SK-N-SH (cell line): ENCODE results near the gene HINFP. TPM values are rescaled to one million over a fixed set of nuclear protein-coding genes. Genes with fewer than 3 reads are reported as not detected.

Experiments
- CTCF ChIA-PET: fragments of 300-600, 350-600 bp; formaldehyde crosslinking; extraction: SDS; loops from one replicate; lab custom pipeline; 2021; lab: Yijun Ruan, JAX
- POLR2A ChIA-PET: fragments of 350-600 bp; sonication (Branson Sonifier 250); formaldehyde crosslinking; extraction: SDS; loops from one replicate; lab custom pipeline; 2020; ENCODE audit warnings: antibody characterized with exemption, inconsistent platforms; lab: Yijun Ruan, JAX
- DNase-seq: peaks from one replicate; pipeline ENCODE4 v3.0.0; 2012
- H2AFZ ChIP-seq: fragments of 200-600 bp; sonication (generic); 2 replicates; pipeline ENCODE4 v1.8.1; 2016; ENCODE audit warnings: antibody characterized with exemption, mild to moderate bottlenecking, low read depth
- H3F3A ChIP-seq: fragments of 200-600 bp; sonication (generic); replicated peaks from 2 replicates; pipeline ENCODE3; 2016; ENCODE audit warnings: antibody characterized with exemption, mild to moderate bottlenecking; ENCODE audit not compliant: insufficient read depth
- H3K27ac ChIP-seq, 2 experiments: fragments of 200-500 bp in 1 of 2; fragments of 200-600 bp in 1 of 2; sonication (Bioruptor generic) in 1 of 2; sonication (generic), shearing (Covaris generic) in 1 of 2; 2 replicates each; pipeline versions ENCODE4 v1.5.1 to v1.6.1; 2014 to 2016; ENCODE audit warnings: low read depth in 2 of 2, inconsistent platforms in 1 of 2, low read length in 1 of 2, mild to moderate bottlenecking in 1 of 2, mixed read lengths in 1 of 2
- H3K27me3 ChIP-seq: fragments of 200-600 bp; sonication (generic), shearing (Covaris generic); 2 replicates; pipeline ENCODE4 v1.6.1; 2016; ENCODE audit warnings: mixed run types; ENCODE audit not compliant: insufficient read depth
- H3K36me3 ChIP-seq, 2 experiments: fragments of 200-500 bp in 1 of 2; fragments of 200-600 bp in 1 of 2; sonication (Bioruptor generic) in 1 of 2; sonication (generic) in 1 of 2; replicated peaks in 1 of 2; 2 replicates each; pipeline versions ENCODE3 to v1.5.1; 2014 to 2016; ENCODE audit warnings: low read length in 1 of 2, mild to moderate bottlenecking in 1 of 2; ENCODE audit not compliant: insufficient read depth in 2 of 2, control insufficient read depth in 1 of 2
- H3K4me1 ChIP-seq, 2 experiments: fragments of 200-500 bp in 1 of 2; fragments of 200-600 bp in 1 of 2; sonication (Bioruptor generic) in 1 of 2; sonication (generic), shearing (Covaris generic) in 1 of 2; 2 replicates each; pipeline versions ENCODE4 v1.5.1 to v1.6.1; 2014 to 2016; ENCODE audit warnings: low read depth in 1 of 2, low read length in 1 of 2, mixed run types in 1 of 2; ENCODE audit not compliant: insufficient read depth in 2 of 2, control insufficient read depth in 1 of 2
- H3K4me2 ChIP-seq: fragments of 200-600 bp; sonication (generic), shearing (Covaris generic); 2 replicates; pipeline ENCODE4 v1.6.1; 2017; ENCODE audit warnings: mixed run types
- H3K4me3 ChIP-seq, 2 experiments: fragments of 200-500 bp in 1 of 2; fragments of 200-600 bp in 1 of 2; sonication (Bioruptor generic) in 1 of 2; sonication (generic), shearing (Covaris generic) in 1 of 2; 2 replicates each; pipeline versions ENCODE4 v1.5.1 to v1.8.1; 2014 to 2016; ENCODE audit warnings: low read depth in 2 of 2, inconsistent platforms in 1 of 2, low read length in 1 of 2, mild to moderate bottlenecking in 1 of 2, mixed read lengths in 1 of 2, moderate library complexity in 1 of 2
- H3K79me2 ChIP-seq: fragments of 200-600 bp; sonication (generic); 2 replicates; pipeline ENCODE4 v1.8.1; 2017; ENCODE audit warnings: mild to moderate bottlenecking; ENCODE audit not compliant: insufficient read depth
- H3K9ac ChIP-seq: fragments of 200-600 bp; sonication (generic); 2 replicates; pipeline ENCODE4 v1.6.1; 2017; ENCODE audit warnings: mixed run types
- H3K9me2 ChIP-seq: fragments of 200-600 bp; sonication (generic); 2 replicates; pipeline ENCODE4 v1.6.1; 2017; ENCODE audit warnings: mixed run types
- H3K9me3 ChIP-seq: fragments of 200-600 bp; sonication (generic); 2 replicates; pipeline ENCODE4 v1.6.1; 2017; ENCODE audit warnings: mixed run types, mild to moderate bottlenecking, moderate library complexity
- H4K20me1 ChIP-seq: fragments of 200-600 bp; sonication (generic); 2 replicates; pipeline ENCODE4 v1.6.1; 2017; ENCODE audit warnings: mild to moderate bottlenecking, mixed run types; ENCODE audit not compliant: insufficient read depth
- CHD2 ChIP-seq: fragments of 150-350 bp; IDR thresholded peaks from 2 replicates; pipeline ENCODE4 v1.6.1; 2018; ENCODE audit warnings: low read length; ENCODE audit not compliant: partially characterized antibody
- ELF1 ChIP-seq: IDR thresholded peaks from 2 replicates; pipeline ENCODE4 v1.4.0; 2012
- EZH2phosphoT487 ChIP-seq: fragments of 200-600 bp; sonication (generic); IDR thresholded peaks from 2 replicates; pipeline ENCODE4 v1.6.1; 2017; ENCODE audit warnings: low read depth, mixed run types, mild to moderate bottlenecking, antibody characterized with exemption, moderate library complexity, borderline replicate concordance
- FOXM1 ChIP-seq: IDR thresholded peaks from 2 replicates; pipeline ENCODE4 v1.4.0; 2012; ENCODE audit warnings: low read depth, mild to moderate bottlenecking
- MEF2A ChIP-seq: IDR thresholded peaks from 2 replicates; pipeline ENCODE4 v1.4.0; 2012; ENCODE audit warnings: low read depth, borderline replicate concordance
- MXI1 ChIP-seq: IDR thresholded peaks from 2 replicates; pipeline ENCODE4 v1.6.1; 2012; ENCODE audit warnings: mild to moderate bottlenecking, low read depth, low read length, improper control_type of control experiment
- RAD21 ChIP-seq: IDR thresholded peaks from 2 replicates; pipeline ENCODE4 v1.6.1; 2012; ENCODE audit warnings: mild to moderate bottlenecking, low read length
- SMC3 ChIP-seq: IDR thresholded peaks from 2 replicates; pipeline ENCODE4 v1.6.1; 2012; ENCODE audit warnings: low read depth, low read length, improper control_type of control experiment
- TEAD4 ChIP-seq: IDR thresholded peaks from 2 replicates; pipeline ENCODE4 v1.4.0; 2012; ENCODE audit warnings: mild to moderate bottlenecking, borderline replicate concordance; ENCODE audit not compliant: insufficient read depth
- USF2 ChIP-seq: fragments of 150-350 bp; IDR thresholded peaks from 2 replicates; pipeline ENCODE4 v1.6.1; 2017; ENCODE audit warnings: antibody characterized with exemption, low read length, low read depth, borderline replicate concordance
- WGBS: methylation state at CpG from one replicate; pipeline ENCODE4 v1.1.6; 2017; ENCODE audit warnings: low lambda C conversion rate; 5-methylcytosine and 5-hydroxymethylcytosine counted together
- polyA plus RNA-seq, 3 experiments: library from polyadenylated mRNA; depleted of rRNA; stranded (reverse); fragments of >200 nt; gene quantifications; 2 replicates each; pipeline ENCODE4 v1.2.3, GENCODE V29; 2012
- TF ChIP-seq, protein P1 (sequence below): IDR thresholded peaks from 2 replicates; pipeline ENCODE4 v1.4.0; 2012; ENCODE audit warnings: low read depth, borderline replicate concordance
- TF ChIP-seq, protein P2 (sequence below): fragments of 200-600 bp; sonication (generic); IDR thresholded peaks from 2 replicates; pipeline ENCODE4 v1.6.1; 2017; ENCODE audit warnings: antibody characterized with exemption, mild to moderate bottlenecking, moderate library complexity
- TF ChIP-seq, protein P3 (sequence below): IDR thresholded peaks from 2 replicates; pipeline ENCODE4 v1.6.1; 2012; ENCODE audit warnings: mild to moderate bottlenecking, low read depth, low read length, moderate library complexity

HINFP gene
- polyA plus RNA-seq, 1 of the 3 experiments (the other 2 are of a cell fraction) = 21.8 TPM

DNA sequence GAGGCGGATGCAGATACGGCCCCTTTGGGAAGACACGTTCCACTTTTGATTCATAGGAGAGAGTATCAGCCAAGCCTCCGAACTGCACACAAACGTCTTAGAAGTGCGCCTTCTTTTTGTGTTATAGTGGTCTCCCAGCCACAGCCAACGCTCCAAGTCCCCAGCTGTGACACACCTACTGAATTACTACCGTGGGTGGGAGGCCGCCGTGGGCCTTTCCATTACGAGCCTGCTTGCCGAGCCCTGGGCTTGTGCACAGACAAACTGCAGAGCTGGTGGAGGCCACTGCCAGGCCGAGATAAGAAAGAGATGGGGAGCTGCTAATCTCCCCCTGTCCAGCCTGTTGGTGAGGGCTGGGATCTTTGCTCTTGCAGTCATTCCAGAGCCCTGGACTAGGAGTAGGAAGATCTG lies 35.9 kb upstream of the HINFP start (continued):
- TF ChIP-seq USF2 = no peak
- TF ChIP-seq CHD2 = no peak
- TF ChIP-seq MXI1 = no peak
- TF ChIP-seq MEF2A = no peak
- TF ChIP-seq FOXM1 = no peak
- no peak for TF ChIP-seq SMC3

DNA sequence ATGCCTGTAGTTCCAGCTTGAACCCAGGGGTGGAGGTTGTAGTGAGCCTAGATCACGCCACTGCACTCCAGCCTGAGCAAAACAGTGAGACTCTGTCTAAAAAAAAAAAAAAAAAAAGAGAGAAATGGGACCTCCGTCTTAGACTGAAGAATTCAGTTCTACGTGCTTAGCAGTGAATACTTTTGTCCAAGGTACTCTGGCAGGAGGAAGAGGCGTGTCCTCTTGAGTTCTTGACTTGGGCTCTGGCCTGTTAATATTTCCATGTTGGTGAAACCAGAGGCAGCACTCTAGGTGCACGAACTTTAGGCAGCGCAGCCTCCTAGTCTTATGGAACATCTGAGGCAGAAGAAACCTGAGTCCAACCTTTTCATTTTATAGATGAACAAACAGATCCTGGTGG lies 34.3 kb upstream of the HINFP start:
- ChIA-PET CTCF (interaction anchor here (2.4 kb wide), 1 partner anchor 16 kb away, joined by 6 read pairs; no protein-coding TSS in a partner anchor), POLR2A (interaction anchor here (2.8 to 3.1 kb wide), 2 partner anchors 19 to 20 kb away, joined by 10 to 13 read pairs; partner anchors contain the start of genes C2CD2L and VPS11)
- Histone ChIP-seq H3K27me3 (no peaks in the 10 kb centered on the region), H3K4me3 (no peak overlapping the region), H3K27ac (no peak overlapping the region), H3K4me2 (no peak overlapping the region), H3K9me2 (no peaks in the 10 kb centered on the region), H2AFZ (no peak overlapping the region), H3K4me1 (peaks cover 14 to 16% of the 10 kb centered on the region in 2 experiments; a peak in 2 of 4 replicates), H3K9ac (no peak overlapping the region), H3K9me3 (no peaks in the 10 kb centered on the region), H3K79me2 (peaks cover 28% of the 10 kb centered on the region), H3K36me3 (peaks cover 19 to 30% of the 10 kb centered on the region in 2 experiments), H3F3A (peaks cover 33% of the 10 kb centered on the region), H4K20me1 (peaks cover 8% of the 10 kb centered on the region; the same call in 1 of the 2 replicates)
- TF ChIP-seq, protein P1, sequence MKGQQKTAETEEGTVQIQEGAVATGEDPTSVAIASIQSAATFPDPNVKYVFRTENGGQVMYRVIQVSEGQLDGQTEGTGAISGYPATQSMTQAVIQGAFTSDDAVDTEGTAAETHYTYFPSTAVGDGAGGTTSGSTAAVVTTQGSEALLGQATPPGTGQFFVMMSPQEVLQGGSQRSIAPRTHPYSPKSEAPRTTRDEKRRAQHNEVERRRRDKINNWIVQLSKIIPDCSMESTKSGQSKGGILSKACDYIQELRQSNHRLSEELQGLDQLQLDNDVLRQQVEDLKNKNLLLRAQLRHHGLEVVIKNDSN = no peak
- TF ChIP-seq TEAD4 (no peak), EZH2phosphoT487 (no peak), ELF1 (no peak)
- TF ChIP-seq, protein P2, sequence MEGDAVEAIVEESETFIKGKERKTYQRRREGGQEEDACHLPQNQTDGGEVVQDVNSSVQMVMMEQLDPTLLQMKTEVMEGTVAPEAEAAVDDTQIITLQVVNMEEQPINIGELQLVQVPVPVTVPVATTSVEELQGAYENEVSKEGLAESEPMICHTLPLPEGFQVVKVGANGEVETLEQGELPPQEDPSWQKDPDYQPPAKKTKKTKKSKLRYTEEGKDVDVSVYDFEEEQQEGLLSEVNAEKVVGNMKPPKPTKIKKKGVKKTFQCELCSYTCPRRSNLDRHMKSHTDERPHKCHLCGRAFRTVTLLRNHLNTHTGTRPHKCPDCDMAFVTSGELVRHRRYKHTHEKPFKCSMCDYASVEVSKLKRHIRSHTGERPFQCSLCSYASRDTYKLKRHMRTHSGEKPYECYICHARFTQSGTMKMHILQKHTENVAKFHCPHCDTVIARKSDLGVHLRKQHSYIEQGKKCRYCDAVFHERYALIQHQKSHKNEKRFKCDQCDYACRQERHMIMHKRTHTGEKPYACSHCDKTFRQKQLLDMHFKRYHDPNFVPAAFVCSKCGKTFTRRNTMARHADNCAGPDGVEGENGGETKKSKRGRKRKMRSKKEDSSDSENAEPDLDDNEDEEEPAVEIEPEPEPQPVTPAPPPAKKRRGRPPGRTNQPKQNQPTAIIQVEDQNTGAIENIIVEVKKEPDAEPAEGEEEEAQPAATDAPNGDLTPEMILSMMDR = no peak
- DNase-seq = no peak
- WGBS = 98% methylated on average over 6 of the region's 6 CpGs

DNA sequence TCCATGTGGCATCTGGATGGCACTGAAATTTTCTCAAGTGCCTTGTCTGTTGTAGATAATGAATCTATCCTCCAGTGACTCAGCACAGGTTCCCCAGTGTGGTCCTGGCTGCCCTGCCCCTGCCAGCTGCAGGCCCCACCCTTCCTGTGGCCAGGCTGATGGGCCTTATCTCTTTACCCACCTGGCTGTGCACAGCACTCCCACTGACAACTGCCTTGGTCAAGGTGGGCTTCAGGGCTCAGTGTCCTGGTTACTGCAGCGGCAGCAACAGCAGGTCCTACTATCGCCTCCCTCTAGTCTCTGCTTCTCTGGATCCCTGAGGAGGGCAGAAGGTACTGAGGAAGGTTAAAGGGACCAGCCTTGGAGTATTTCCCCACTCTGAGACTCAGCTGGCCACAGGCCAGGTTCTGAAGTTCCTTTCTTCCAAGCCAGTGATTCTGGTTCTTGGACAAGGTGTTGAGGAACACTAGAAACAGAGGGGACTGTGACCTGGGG lies 33.6 kb upstream of the HINFP start:
- DNase-seq = no peak
- POLR2A ChIA-PET = interaction anchor here (1.1 kb wide), 1 partner anchor 19 kb away, joined by 4 read pairs; the partner anchor contains the start of gene C2CD2L
- TF ChIP-seq, protein P3, sequence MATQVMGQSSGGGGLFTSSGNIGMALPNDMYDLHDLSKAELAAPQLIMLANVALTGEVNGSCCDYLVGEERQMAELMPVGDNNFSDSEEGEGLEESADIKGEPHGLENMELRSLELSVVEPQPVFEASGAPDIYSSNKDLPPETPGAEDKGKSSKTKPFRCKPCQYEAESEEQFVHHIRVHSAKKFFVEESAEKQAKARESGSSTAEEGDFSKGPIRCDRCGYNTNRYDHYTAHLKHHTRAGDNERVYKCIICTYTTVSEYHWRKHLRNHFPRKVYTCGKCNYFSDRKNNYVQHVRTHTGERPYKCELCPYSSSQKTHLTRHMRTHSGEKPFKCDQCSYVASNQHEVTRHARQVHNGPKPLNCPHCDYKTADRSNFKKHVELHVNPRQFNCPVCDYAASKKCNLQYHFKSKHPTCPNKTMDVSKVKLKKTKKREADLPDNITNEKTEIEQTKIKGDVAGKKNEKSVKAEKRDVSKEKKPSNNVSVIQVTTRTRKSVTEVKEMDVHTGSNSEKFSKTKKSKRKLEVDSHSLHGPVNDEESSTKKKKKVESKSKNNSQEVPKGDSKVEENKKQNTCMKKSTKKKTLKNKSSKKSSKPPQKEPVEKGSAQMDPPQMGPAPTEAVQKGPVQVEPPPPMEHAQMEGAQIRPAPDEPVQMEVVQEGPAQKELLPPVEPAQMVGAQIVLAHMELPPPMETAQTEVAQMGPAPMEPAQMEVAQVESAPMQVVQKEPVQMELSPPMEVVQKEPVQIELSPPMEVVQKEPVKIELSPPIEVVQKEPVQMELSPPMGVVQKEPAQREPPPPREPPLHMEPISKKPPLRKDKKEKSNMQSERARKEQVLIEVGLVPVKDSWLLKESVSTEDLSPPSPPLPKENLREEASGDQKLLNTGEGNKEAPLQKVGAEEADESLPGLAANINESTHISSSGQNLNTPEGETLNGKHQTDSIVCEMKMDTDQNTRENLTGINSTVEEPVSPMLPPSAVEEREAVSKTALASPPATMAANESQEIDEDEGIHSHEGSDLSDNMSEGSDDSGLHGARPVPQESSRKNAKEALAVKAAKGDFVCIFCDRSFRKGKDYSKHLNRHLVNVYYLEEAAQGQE = no peak
- TF ChIP-seq MXI1 = no peak
- no peak for TF ChIP-seq SMC3
- TF ChIP-seq, protein P2 = no peak
- no peak for TF ChIP-seq EZH2phosphoT487
- TF ChIP-seq RAD21 = no peak
- no peak for TF ChIP-seq TEAD4

More for the DNA sequence above, 33.6 kb upstream of the HINFP start:
- Histone ChIP-seq H3K36me3 (peaks cover 21 to 30% of the 10 kb centered on the region in 2 experiments), H3K4me3 (no peak overlapping the region), H2AFZ (no peak overlapping the region), H3K4me2 (no peak overlapping the region), H3K9ac (no peak overlapping the region), H3F3A (peaks cover 29% of the 10 kb centered on the region), H3K79me2 (peaks cover 34% of the 10 kb centered on the region), H3K9me2 (no peaks in the 10 kb centered on the region), H3K27ac (no peak overlapping the region), H3K27me3 (no peaks in the 10 kb centered on the region), H3K9me3 (no peaks in the 10 kb centered on the region), H4K20me1 (peaks cover 14% of the 10 kb centered on the region; the same call in 1 of the 2 replicates), H3K4me1 (peaks cover 21 to 22% of the 10 kb centered on the region in 2 experiments; a peak in 2 of 4 replicates)
- CTCF ChIA-PET = interaction anchor here (1.7 kb wide), 1 partner anchor 250 kb away, joined by 3 read pairs; no protein-coding TSS in a partner anchor
- WGBS = 100% methylated on average over 2 of the region's 2 CpGs
